ENCODE measurements around the gene POLR3K. TPM values are rescaled to one million over a fixed set of nuclear protein-coding genes. Genes with fewer than 3 reads are reported as not detected.

The POLR3K gene
- total and polyA plus RNA-seq, 10 donors, result 5.2 to 24.1 (median 13.7) TPM

GRCh38 chr16:45454-45853 is 8.0 kb downstream of the POLR3K start:
- intact Hi-C loops (cut with DNase I; ENCODE audit: low total_unique reads), result no loop called here
- no peaks in the 10 kb centered on the region for H3K27me3 ChIP-seq (replicated peaks in 1 of 7)
- WGBS, 5 donors, result 95 to 97% (median 96%) methylated on average over 5 of the region's 5 CpGs

GRCh38 chr16:44655-45054 is 8.8 kb downstream of the POLR3K start:
- no peak for DNase-seq
- intact Hi-C loops (cut with DNase I; ENCODE audit: low total_unique reads), result no loop called here
- Histone ChIP-seq H3K9me3 (no peaks in the 10 kb centered on the region), H3K4me1 (peaks cover 0 to 20% (median 3%) of the 10 kb centered on the region in 6 donors), H3K4me3 (no peak overlapping the region), H3K36me3 (peaks cover 0 to 87% (median 41%) of the 10 kb centered on the region in 6 donors), H3K27ac (no peak overlapping the region), H3K27me3 (replicated peaks in 1 of 7) (no peaks in the 10 kb centered on the region)
- TF ChIP-seq POLR2A (IDR thresholded peaks at IDR 0.05) (no peak), POLR2AphosphoS5 (IDR thresholded peaks at IDR 0.05) (no peak), CTCF (IDR thresholded peaks at IDR 0.05 in 8 of 11, conservative IDR thresholded peaks at IDR 0.05 in 3 of 11) (no peak)
- 92 to 97% (median 95%) methylated on average over 8 of the region's 8 CpGs for WGBS, 5 donors

More at GRCh38 chr16:45454-45853, 8.0 kb downstream of the POLR3K start:
- Histone ChIP-seq H3K4me3 (no peak overlapping the region), H3K27ac (no peak overlapping the region), H3K4me1 (peaks cover 0 to 18% (median 1%) of the 10 kb centered on the region in 6 donors), H3K36me3 (peaks cover 0 to 95% (median 46%) of the 10 kb centered on the region in 6 donors), H3K9me3 (no peaks in the 10 kb centered on the region)
- TF ChIP-seq CTCF (IDR thresholded peaks at IDR 0.05 in 8 of 11, conservative IDR thresholded peaks at IDR 0.05 in 3 of 11) (no peak), POLR2AphosphoS5 (IDR thresholded peaks at IDR 0.05) (no peak), POLR2A (IDR thresholded peaks at IDR 0.05) (no peak)
- DNase-seq, result no peak

- intact Hi-C loops (cut with DNase I; ENCODE audit: low total_unique reads), result no loop called here
- no peak overlapping the region for H3K27ac ChIP-seq
- no peak for DNase-seq
Measured at GRCh38 chr16:43294-43693, 10.1 kb downstream of the POLR3K start.

GRCh38 chr16:42691-43090 is 10.7 kb downstream of the POLR3K start:
- no peak for DNase-seq
- Histone ChIP-seq H3K27ac (no peak overlapping the region), H3K4me1 (peaks cover 10 to 40% (median 21%) of the 10 kb centered on the region in 6 donors), H3K4me3 (no peak overlapping the region), H3K27me3 (replicated peaks in 1 of 7) (no peaks in the 10 kb centered on the region), H3K36me3 (peaks cover 0 to 68% (median 35%) of the 10 kb centered on the region in 6 donors), H3K9me3 (no peaks in the 10 kb centered on the region)
- intact Hi-C loops (cut with DNase I; ENCODE audit: low total_unique reads), result no loop called here
- 73 to 86% (median 78%) methylated on average over 4 of the region's 4 CpGs for WGBS, 5 donors
- TF ChIP-seq CTCF (IDR thresholded peaks at IDR 0.05 in 8 of 11, conservative IDR thresholded peaks at IDR 0.05 in 3 of 11), result no peak
- no peak for TF ChIP-seq POLR2A (IDR thresholded peaks at IDR 0.05)
- no peak for TF ChIP-seq POLR2AphosphoS5 (IDR thresholded peaks at IDR 0.05)

More at GRCh38 chr16:43294-43693, 10.1 kb downstream of the POLR3K start:
- Histone ChIP-seq H3K27me3 (replicated peaks in 1 of 7) (no peaks in the 10 kb centered on the region), H3K4me3 (no peak overlapping the region), H3K9me3 (no peaks in the 10 kb centered on the region), H3K4me1 (peaks cover 5 to 34% (median 15%) of the 10 kb centered on the region in 6 donors), H3K36me3 (peaks cover 0 to 74% (median 35%) of the 10 kb centered on the region in 6 donors)
- WGBS, 5 donors, result 84 to 92% (median 87%) methylated on average over 5 of the region's 5 CpGs
- TF ChIP-seq POLR2A (IDR thresholded peaks at IDR 0.05) (no peak), CTCF (IDR thresholded peaks at IDR 0.05 in 8 of 11, conservative IDR thresholded peaks at IDR 0.05 in 3 of 11) (no peak), POLR2AphosphoS5 (IDR thresholded peaks at IDR 0.05) (no peak)
